HUES48 (cell line): Measurements from ENCODE around the gene PBLD.
"Not testable (repeated sequence)": the region's sequence is repeated elsewhere in the genome, so short reads cannot be mapped to it uniquely, and the experiment has no call there.

Experiments
- H3K27ac ChIP-seq: one replicate; pipeline ENCODE4 v1.7.0; 2013; ENCODE audit warnings: low read depth, low read length, inconsistent platforms
- H3K27me3 ChIP-seq: 2 replicates; pipeline ENCODE4 v1.6.1; 2013; ENCODE audit warnings: mild to moderate bottlenecking, low read length; ENCODE audit not compliant: control insufficient read depth, insufficient read depth
- H3K36me3 ChIP-seq: 2 replicates; pipeline ENCODE4 v1.6.1; 2013; ENCODE audit warnings: low read length; ENCODE audit not compliant: control insufficient read depth, insufficient read depth
- H3K4me1 ChIP-seq: 2 replicates; pipeline ENCODE4 v1.6.1; 2013; ENCODE audit warnings: mild to moderate bottlenecking, low read length; ENCODE audit not compliant: control insufficient read depth, insufficient read depth
- H3K4me3 ChIP-seq: 2 replicates; pipeline ENCODE4 v1.5.1; 2013; ENCODE audit warnings: mild to moderate bottlenecking, low read depth, low read length
- H3K9ac ChIP-seq: 2 replicates; pipeline ENCODE4 v1.6.1; 2013; ENCODE audit warnings: mild to moderate bottlenecking, low read depth, low read length, moderate library complexity
- H3K9me3 ChIP-seq: 2 replicates; pipeline ENCODE4 v1.6.1; 2013; ENCODE audit warnings: low read length; ENCODE audit not compliant: control insufficient read depth, insufficient read depth

Gene PBLD

GRCh38 chr10:68301790-68302502, 30.8 kb downstream of the PBLD start:
- Histone ChIP-seq H3K36me3 (no peaks in the 10 kb centered on the region), H3K27ac (no peak overlapping the region), H3K27me3 (no peaks in the 10 kb centered on the region), H3K4me3 (no peak overlapping the region), H3K9ac (no peak overlapping the region), H3K9me3 (no peaks in the 10 kb centered on the region), H3K4me1 (0 out of 2 replicates have a peak, but pooled peaks cover 6% of the 10 kb centered on the region)

GRCh38 chr10:68301301-68301700, 31.4 kb downstream of the PBLD start:
- Histone ChIP-seq H3K27me3 (no peaks in the 10 kb centered on the region), H3K4me1 (0 out of 2 replicates have a peak, but pooled peaks cover 2% of the 10 kb centered on the region), H3K9me3 (no peaks in the 10 kb centered on the region), H3K9ac (no peak overlapping the region), H3K27ac (no peak overlapping the region), H3K36me3 (no peaks in the 10 kb centered on the region), H3K4me3 (no peak overlapping the region)

GRCh38 chr10:68296843-68297663, 35.7 kb downstream of the PBLD start:
- Histone ChIP-seq H3K27ac (no peak overlapping the region), H3K9ac (no peak overlapping the region), H3K9me3 (no peaks in the 10 kb centered on the region), H3K27me3 (no peaks in the 10 kb centered on the region), H3K4me1 (no peaks in the 10 kb centered on the region), H3K4me3 (no peak overlapping the region), H3K36me3 (no peaks in the 10 kb centered on the region)

- Histone ChIP-seq H3K9ac (no peak overlapping the region), H3K9me3 (no peaks in the 10 kb centered on the region), H3K4me3 (no peak overlapping the region), H3K27me3 (no peaks in the 10 kb centered on the region), H3K27ac (no peak overlapping the region), H3K4me1 (no peaks in the 10 kb centered on the region), H3K36me3 (no peaks in the 10 kb centered on the region)
Observed at GRCh38 chr10:68290736-68291135, 42.0 kb downstream of the PBLD start.

- H3K4me3 ChIP-seq = no peak overlapping the region
- H3K4me1 ChIP-seq = no peaks in the 10 kb centered on the region
- H3K36me3 ChIP-seq = no peaks in the 10 kb centered on the region
- H3K9me3 ChIP-seq = no peaks in the 10 kb centered on the region
- H3K27ac ChIP-seq = no peak overlapping the region
- H3K27me3 ChIP-seq = no peaks in the 10 kb centered on the region
- H3K9ac ChIP-seq = no peak overlapping the region
Observed at GRCh38 chr10:68288717-68289116, 44.0 kb downstream of the PBLD start.

GRCh38 chr10:68284062-68285001, 48.4 kb downstream of the PBLD start:
- Histone ChIP-seq H3K9me3 (no peaks in the 10 kb centered on the region), H3K4me1 (no peaks in the 10 kb centered on the region), H3K36me3 (no peaks in the 10 kb centered on the region), H3K9ac (no peak overlapping the region), H3K4me3 (no peak overlapping the region), H3K27me3 (no peaks in the 10 kb centered on the region), H3K27ac (no peak overlapping the region)

GRCh38 chr10:68280758-68281157, 52.0 kb downstream of the PBLD start:
- Histone ChIP-seq H3K4me1 (no peaks in the 10 kb centered on the region), H3K9me3 (peaks cover 11% of the 10 kb centered on the region), H3K9ac (no peak overlapping the region), H3K36me3 (no peaks in the 10 kb centered on the region), H3K27me3 (no peaks in the 10 kb centered on the region), H3K4me3 (no peak overlapping the region), H3K27ac (no peak overlapping the region)

GRCh38 chr10:68278906-68279753, 53.6 kb downstream of the PBLD start:
- H3K27me3 ChIP-seq, H3K4me1 ChIP-seq, H3K4me3 ChIP-seq, H3K27ac ChIP-seq, H3K9ac ChIP-seq, H3K36me3 ChIP-seq: not testable (repeated sequence)
- H3K9me3 ChIP-seq = peaks cover 11% of the 10 kb centered on the region

GRCh38 chr10:68277814-68278213, 54.9 kb downstream of the PBLD start:
- H3K9ac ChIP-seq, H3K27me3 ChIP-seq, H3K27ac ChIP-seq, H3K36me3 ChIP-seq, H3K4me3 ChIP-seq, H3K4me1 ChIP-seq: not testable (repeated sequence)
- peaks cover 11% of the 10 kb centered on the region for H3K9me3 ChIP-seq

- H3K4me1 ChIP-seq = peaks cover 4% of the 10 kb centered on the region; the same call in 1 of the 2 replicates
- peaks cover 11% of the 10 kb centered on the region for H3K9me3 ChIP-seq
- no peak overlapping the region for H3K9ac ChIP-seq
- H3K36me3 ChIP-seq = no peaks in the 10 kb centered on the region
- peaks cover 4% of the 10 kb centered on the region; the same call in 1 of the 2 replicates for H3K27me3 ChIP-seq
- no peak overlapping the region for H3K27ac ChIP-seq
- no peak overlapping the region for H3K4me3 ChIP-seq
Observed at GRCh38 chr10:68276224-68276623, 56.5 kb downstream of the PBLD start.
